Cardiac fibroblast (primary cell): Measurements from ENCODE around the gene C2CD4C.
A peak's percentile ranks its signal among the peaks of the same experiment; 100 is the strongest.
"Not testable (repeated sequence)": the region's sequence is repeated elsewhere in the genome, so short reads cannot be mapped to it uniquely, and the experiment has no call there.

Experiments used
- DNase-seq, 2 donors: peaks; one replicate each; pipeline versions ENCODE4 v3.0.0 to v3.0.0-alpha.2; 2010; ENCODE audit warnings: low read depth in 2 of 2
- H3K4me3 ChIP-seq, 2 donors: replicated peaks in 1 of 2; 1 replicate in 1 of 2; 2 replicates in 1 of 2; pipeline ENCODE4 v1.5.1; 2011; ENCODE audit warnings: low read depth in 2 of 2, low read length in 2 of 2, mild to moderate bottlenecking in 2 of 2, moderate library complexity in 1 of 2
- CTCF ChIP-seq: IDR thresholded peaks from one replicate; pipeline ENCODE4 v1.5.1; 2011; ENCODE audit warnings: low read depth, mild to moderate bottlenecking, low read length, inconsistent platforms

Gene C2CD4C

GRCh38 chr19:455031-455705 is 46.2 kb upstream of the C2CD4C start:
- no peak for DNase-seq
- H3K4me3 ChIP-seq, result no peak overlapping the region
- TF ChIP-seq CTCF, result no peak

DNA sequence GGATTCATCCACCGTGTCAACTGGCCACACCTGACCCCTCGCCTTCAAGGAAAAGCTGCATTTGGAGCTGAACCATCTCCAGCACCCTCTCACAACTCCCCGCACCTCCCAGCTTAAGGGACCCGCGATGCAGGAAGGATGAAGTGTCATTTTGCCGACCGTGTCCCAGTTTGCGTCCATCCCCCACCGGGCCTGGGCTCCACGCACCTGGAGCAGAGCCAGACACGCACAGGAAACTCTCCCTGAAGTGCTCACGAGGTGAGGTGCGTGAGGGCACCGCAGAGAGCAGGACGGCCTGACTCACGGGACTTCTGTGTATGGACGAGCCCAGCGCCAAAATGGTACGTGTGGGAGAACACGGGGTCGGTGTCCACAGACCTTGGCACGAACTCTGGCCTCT is 44.7 kb upstream of the C2CD4C start:
- TF ChIP-seq CTCF, result no peak

GRCh38 chr19:452829-453228 is 43.9 kb upstream of the C2CD4C start:
- no peak overlapping the region for H3K4me3 ChIP-seq
- DNase-seq, result no peak
- TF ChIP-seq CTCF, result no peak

More for the DNA sequence above, 44.7 kb upstream of the C2CD4C start:
- DNase-seq, result no peak
- H3K4me3 ChIP-seq, result no peak overlapping the region

DNA sequence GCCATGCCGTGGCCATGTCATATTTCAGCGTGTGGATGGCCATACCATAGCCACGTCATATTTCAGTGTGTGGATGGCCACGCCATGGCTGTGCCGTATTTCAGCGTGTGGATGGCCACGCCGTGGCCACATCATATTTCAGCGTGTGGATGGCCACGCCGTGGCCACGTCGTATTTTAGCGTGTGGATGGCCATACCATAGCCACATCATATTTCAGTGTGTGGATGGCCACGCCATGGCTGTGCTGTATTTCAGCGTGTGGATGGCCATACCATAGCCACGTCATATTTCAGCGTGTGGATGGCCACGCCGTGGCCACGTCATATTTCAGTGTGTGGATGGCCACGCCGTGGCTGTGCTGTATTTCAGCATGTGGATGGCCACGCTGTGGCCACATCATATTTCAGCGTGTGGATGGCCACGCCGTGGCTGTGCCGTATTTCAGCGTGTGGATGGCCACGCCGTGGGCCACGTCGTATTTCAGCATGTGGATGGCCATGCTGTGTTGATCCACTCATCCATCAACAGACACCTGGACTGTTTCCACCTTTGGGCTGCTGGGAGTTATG is 42.0 kb upstream of the C2CD4C start:
- DNase-seq, H3K4me3 ChIP-seq: not testable (repeated sequence)

- no peak for DNase-seq
- TF ChIP-seq CTCF, result no peak
- H3K4me3 ChIP-seq, result no peak overlapping the region
These were observed 41.0 kb upstream of the C2CD4C start for GRCh38 chr19:449916-450315.

- H3K4me3 ChIP-seq, result no peak overlapping the region
These were observed 39.0 kb upstream of the C2CD4C start for GRCh38 chr19:447816-448560.

More at GRCh38 chr19:447816-448560, 39.0 kb upstream of the C2CD4C start:
- DNase-seq, result peak in 1 of 2 donors; percentile 31
- no peak for TF ChIP-seq CTCF
